Heart right ventricle (tissue), 16 donors: ENCODE measurements around the gene PDE4A. TPM values are rescaled to one million over a fixed set of nuclear protein-coding genes. Genes with fewer than 3 reads are reported as not detected.
A peak's percentile ranks its signal among the peaks of the same experiment; 100 is the strongest.
"Not testable (repeated sequence)": the region's sequence is repeated elsewhere in the genome, so short reads cannot be mapped to it uniquely, and the experiment has no call there.

Experiments
- ATAC-seq, 8 donors: fragments of 200-7000 bp; cut with Tn5 transposase; one replicate each; pipeline ENCODE4 v1.9.1; 2020; ENCODE audit warnings: mild to moderate bottlenecking in 8 of 8, moderate library complexity in 8 of 8, moderate number of reproducible peaks in 1 of 8
- DNase-seq, 2 donors: peaks; one replicate each; pipeline ENCODE4 v3.0.0-alpha.2; 2020
- H3K27ac ChIP-seq, 10 donors: fragments of 200-600 bp; sonication (generic) in 2 of 10; one replicate each; pipeline versions ENCODE4 v1.5.0 to v1.8.0; 2020 to 2022; ENCODE audit warnings: mild to moderate bottlenecking in 3 of 10
- H3K27me3 ChIP-seq, 7 donors: fragments of 200-600 bp; one replicate each; pipeline ENCODE4 v1.8.0; 2021 to 2022; ENCODE audit warnings: mild to moderate bottlenecking in 2 of 7
- H3K36me3 ChIP-seq, 9 donors: fragments of 200-600 bp; sonication (generic) in 1 of 9; one replicate each; pipeline versions ENCODE4 v1.5.0 to v1.8.0; 2020 to 2022; ENCODE audit warnings: mild to moderate bottlenecking in 2 of 9
- H3K4me1 ChIP-seq, 9 donors: fragments of 200-600 bp; sonication (generic) in 1 of 9; one replicate each; pipeline versions ENCODE4 v1.5.0 to v1.8.0; 2020 to 2022; ENCODE audit warnings: mild to moderate bottlenecking in 4 of 9
- H3K4me3 ChIP-seq, 10 donors: fragments of 200-600 bp; sonication (generic) in 2 of 10; one replicate each; pipeline versions ENCODE4 v1.5.0 to v1.8.0; 2020 to 2022; ENCODE audit warnings: mild to moderate bottlenecking in 7 of 10, moderate library complexity in 2 of 10
- H3K9me3 ChIP-seq, 11 donors: fragments of 200-600 bp in 10 of 11; sonication (generic) in 2 of 11; one replicate each; pipeline versions ENCODE4 v1.5.0 to v1.8.0; 2013 to 2022; ENCODE audit warnings: mild to moderate bottlenecking in 2 of 11, control low read depth in 1 of 11, moderate library complexity in 1 of 11
- WGBS, 2 donors: extraction: QIAGEN DNeasy Blood & Tissue Kit; methylation state at CpG; one replicate each; pipeline ENCODE4 v1.1.7; 2013; ENCODE audit warnings: inconsistent platforms in 1 of 2; 5-methylcytosine and 5-hydroxymethylcytosine counted together
- intact Hi-C, 10 donors: fragments of 100-400 bp; cut with DNase I; formaldehyde crosslinking; loops; one replicate each; pipeline versions ENCODE4 v1.11.1 to v1.14.2; 2022
- polyA plus RNA-seq, 2 donors: library from polyadenylated mRNA; stranded (reverse); fragments of 200-250 nt; gene quantifications; one replicate each; pipeline ENCODE4 v1.2.3, GENCODE V29; 2013
- total RNA-seq, 10 donors: library from RNA; stranded (reverse); fragmentation: NEBNext Ultra II Directional in 3 of 10; extraction: Animal tissue kit (Norgen Biotek cat#: 25700) in 3 of 10; gene quantifications; one replicate each; pipeline versions ENCODE4 v1.2.1 to v1.2.4, GENCODE V29; 2021 to 2023
- TF ChIP-seq, protein P1 (sequence below), 9 donors: fragments of 200-600 bp; sonication (generic) in 2 of 9; IDR thresholded peaks; one replicate each; pipeline versions ENCODE4 v1.5.0 to v1.8.0; 2021 to 2022; ENCODE audit warnings: antibody characterized with exemption in 9 of 9, mild to moderate bottlenecking in 5 of 9, moderate library complexity in 1 of 9
- donor health status: Arrhythmogenic right ventricular cardiomyopathy.
- donor health status: ischemic (EF 13 %, LVEDD 7.1; RV severe dilation, severe dysfunction).
- donor health status: healthy with polysubstance abuse.
- donor health status: DM: no; HTN: yes; CAD: no.
- donor health status: DM: no; HTN: no; CAD: no.
- donor health status: ischemic (EF 25% LVEDD 6.9; RV normal size, moderate dysfunction).
- donor health status: ischemic (EF 25% LVEDD 5.7; RV mildly dilated, moderate dysfunction).
- donor health status: healthy.
- donor health status: DM: yes; HTN: yes; CAD: no.
- donor health status: Ischemic cardiomyopathy.
- donor health status: ischemic (EF 35%, LVEDD 5.7; RV mildly dilated, moderate dysfunction).
- donor health status: nonischemic (EF 11% LVEDD 7.7; RV severe dilation, severe dysfunction).
- donor health status: DM: yes; HTN: yes; CAD: no.
- donor health status: PGD.
- donor health status: ischemic (EF 29% LVEDD 5.4; RV normal size, mild dysfunction).
- donor health status: nonischemic (EF 23%, LVEDD 6.1; RV moderate dilation, normal function).

Gene PDE4A
- total and polyA plus RNA-seq, 12 donors = 3.5 to 50.7 (median 17.0) TPM

DNA sequence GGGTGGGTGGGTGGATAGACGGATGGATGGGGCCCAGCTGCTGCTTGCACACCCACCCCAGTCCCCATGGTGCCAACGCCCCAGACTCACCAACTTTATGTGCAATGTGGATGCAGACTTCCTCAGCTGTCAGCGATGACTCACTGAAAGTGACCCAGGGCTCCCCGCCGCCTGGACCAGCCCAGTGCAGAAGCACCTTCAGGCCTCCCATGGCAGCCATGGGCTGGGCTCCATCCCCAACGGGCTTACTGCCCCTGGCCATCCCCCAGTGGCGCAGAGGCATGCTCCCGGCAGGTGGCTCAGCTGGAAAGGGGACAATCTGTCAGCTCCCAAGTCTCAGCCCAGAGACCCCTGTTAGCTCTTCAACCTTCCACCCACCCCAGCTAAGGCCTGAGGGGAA, 42.2 kb upstream of the PDE4A start:
- DNase-seq = no peak
- H3K27ac ChIP-seq = no peak overlapping the region
- no peak for ATAC-seq
- intact Hi-C loops = loop anchor here in 1 of 10 donors (5.0 kb wide), 1 partner anchor 41 kb away; the partner anchor contains the start of gene ICAM3
- H3K27me3 ChIP-seq = no peaks in the 10 kb centered on the region
- peaks cover 0 to 50% (median 23%) of the 10 kb centered on the region in 9 donors for H3K4me1 ChIP-seq
- H3K36me3 ChIP-seq = peaks cover 0 to 47% (median 18%) of the 10 kb centered on the region in 9 donors
- H3K9me3 ChIP-seq = no peaks in the 10 kb centered on the region
- H3K4me3 ChIP-seq = no peak overlapping the region
- TF ChIP-seq, protein P1, sequence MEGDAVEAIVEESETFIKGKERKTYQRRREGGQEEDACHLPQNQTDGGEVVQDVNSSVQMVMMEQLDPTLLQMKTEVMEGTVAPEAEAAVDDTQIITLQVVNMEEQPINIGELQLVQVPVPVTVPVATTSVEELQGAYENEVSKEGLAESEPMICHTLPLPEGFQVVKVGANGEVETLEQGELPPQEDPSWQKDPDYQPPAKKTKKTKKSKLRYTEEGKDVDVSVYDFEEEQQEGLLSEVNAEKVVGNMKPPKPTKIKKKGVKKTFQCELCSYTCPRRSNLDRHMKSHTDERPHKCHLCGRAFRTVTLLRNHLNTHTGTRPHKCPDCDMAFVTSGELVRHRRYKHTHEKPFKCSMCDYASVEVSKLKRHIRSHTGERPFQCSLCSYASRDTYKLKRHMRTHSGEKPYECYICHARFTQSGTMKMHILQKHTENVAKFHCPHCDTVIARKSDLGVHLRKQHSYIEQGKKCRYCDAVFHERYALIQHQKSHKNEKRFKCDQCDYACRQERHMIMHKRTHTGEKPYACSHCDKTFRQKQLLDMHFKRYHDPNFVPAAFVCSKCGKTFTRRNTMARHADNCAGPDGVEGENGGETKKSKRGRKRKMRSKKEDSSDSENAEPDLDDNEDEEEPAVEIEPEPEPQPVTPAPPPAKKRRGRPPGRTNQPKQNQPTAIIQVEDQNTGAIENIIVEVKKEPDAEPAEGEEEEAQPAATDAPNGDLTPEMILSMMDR (IDR thresholded peaks at IDR 0.05) = no peak
- WGBS, 2 donors = 94 to 95% methylated on average over 8 of the region's 8 CpGs

DNA sequence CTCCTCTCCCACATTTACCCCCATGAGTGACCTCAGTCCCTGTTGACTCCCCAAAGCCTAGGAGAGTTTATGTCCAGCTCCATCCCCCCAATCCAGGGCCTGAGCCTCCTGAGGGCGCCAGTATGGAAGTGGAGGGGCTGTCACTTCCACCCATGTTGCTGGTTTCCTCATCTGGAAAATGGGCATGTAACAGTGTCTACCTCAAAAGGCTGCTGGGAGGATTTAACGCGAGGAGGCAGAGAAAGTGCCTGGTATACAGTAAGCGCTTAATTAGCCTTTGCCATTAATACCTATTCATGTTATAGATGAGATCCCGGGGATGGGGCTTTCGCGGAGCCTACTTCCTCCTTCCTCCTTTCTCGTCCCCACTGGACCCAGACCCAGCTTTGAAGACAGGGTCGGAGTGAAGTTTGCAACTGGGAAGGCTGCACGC, 40.4 kb upstream of the PDE4A start:
- intact Hi-C loops = loop anchor here in 5 of 10 donors (1.0 to 5.0 kb wide), 4 partner anchors 43 to 48 kb away; partner anchors contain the start of genes RAVER1 (in 3 of the 5) and ICAM3 (in 1 of the 5)
- ATAC-seq = no peak
- no peaks in the 10 kb centered on the region for H3K9me3 ChIP-seq
- WGBS, 2 donors = 1 to 2% methylated on average over 10 of the region's 10 CpGs
- H3K27ac ChIP-seq = peak overlapping the region; percentile 63 to 94 (median 83)
- H3K27me3 ChIP-seq = no peaks in the 10 kb centered on the region
- H3K36me3 ChIP-seq = peaks cover 0 to 32% (median 14%) of the 10 kb centered on the region in 9 donors
- TF ChIP-seq, protein P1 (IDR thresholded peaks at IDR 0.05) = no peak
- no peak for DNase-seq
- peaks cover 0 to 39% (median 23%) of the 10 kb centered on the region in 9 donors for H3K4me1 ChIP-seq
- H3K4me3 ChIP-seq = peak overlapping the region; percentile 67 to 98 (median 84)

DNA sequence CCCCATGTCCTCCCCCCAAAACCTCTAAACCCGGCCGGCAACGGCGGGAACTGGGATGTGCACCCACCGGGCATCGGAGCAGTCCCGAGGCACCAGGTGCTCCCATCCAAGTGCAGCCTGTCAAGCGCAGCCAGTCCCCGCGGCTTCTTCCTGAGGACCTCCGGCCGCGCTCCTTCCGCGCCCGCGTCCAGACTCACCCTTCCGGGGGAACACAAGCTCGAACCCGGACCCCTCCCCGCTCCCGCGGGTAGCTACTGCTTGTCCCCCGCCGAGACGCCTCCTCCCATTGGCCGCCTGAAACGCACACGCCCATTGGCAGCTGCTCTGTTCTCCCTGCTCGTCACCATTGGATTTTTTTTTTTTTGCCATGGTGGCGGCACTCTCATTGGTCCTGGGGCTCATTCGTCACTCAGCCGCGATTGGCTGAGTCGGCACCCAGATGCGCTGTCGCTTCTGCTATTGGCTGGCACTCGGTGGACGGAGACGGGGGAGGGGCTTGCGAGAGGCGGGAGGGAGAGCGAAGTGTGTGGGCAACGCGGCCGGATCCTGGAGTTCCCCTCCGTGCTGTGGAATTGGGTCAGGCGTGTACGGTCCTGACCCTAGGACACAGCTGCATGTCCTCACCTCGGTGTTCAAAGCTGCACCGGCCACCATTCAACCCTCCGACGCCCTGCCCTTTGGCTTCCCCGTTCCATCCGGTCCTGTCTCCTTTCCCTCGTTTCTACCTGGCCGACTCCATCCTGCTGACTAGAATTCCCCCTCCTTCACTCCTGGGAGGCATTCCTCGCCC, 39.8 kb upstream of the PDE4A start, which contains the start of gene TYK2:
TSS of gene TYK2 (minus strand) at position 260 of the 790 bp plus-strand sequence. CDS start 2,166 bp downstream, outside the sequence.
- peaks cover 0 to 25% (median 8%) of the 10 kb centered on the region in 9 donors for H3K36me3 ChIP-seq
- peaks cover 0 to 36% (median 23%) of the 10 kb centered on the region in 9 donors for H3K4me1 ChIP-seq
- H3K9me3 ChIP-seq = no peaks in the 10 kb centered on the region
- H3K27ac ChIP-seq = peak within 1 kb of the TSS; percentile 63 to 94 (median 83)
- no peaks in the 10 kb centered on the region for H3K27me3 ChIP-seq
- DNase-seq (peak; percentile 97 to 98), ATAC-seq (peak; percentile 97 to 99 (median 99))
- 0% methylated on average over 58 of the region's 58 CpGs for WGBS, 2 donors
- TF ChIP-seq, protein P1 (IDR thresholded peaks at IDR 0.05) = no peak
- intact Hi-C loops = loop anchor here in 3 of 10 donors (2.0 to 5.0 kb wide), 2 partner anchors 46 to 48 kb away; partner anchors contain the start of gene RAVER1 (in 2 of the 3)
- H3K4me3 ChIP-seq = peak within 1 kb of the TSS; percentile 67 to 98 (median 84)

DNA sequence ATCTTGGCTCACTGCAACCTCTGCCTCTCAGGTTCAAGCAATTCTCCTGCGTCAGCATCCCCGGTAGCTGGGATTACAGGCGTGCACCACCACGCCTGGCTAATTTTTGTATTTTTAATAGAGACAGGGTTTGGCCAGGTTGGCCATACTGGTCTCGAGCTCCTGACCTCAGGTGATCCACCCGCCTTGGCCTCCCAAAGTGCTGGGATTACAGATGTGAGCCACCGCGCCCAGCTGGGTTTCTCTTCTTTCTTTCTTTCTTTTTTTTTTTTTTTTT, 37.2 kb upstream of the PDE4A start:
- H3K27ac ChIP-seq = peak overlapping the region in 1 of 10 donors; percentile 20
- intact Hi-C loops = loop anchor here in 2 of 10 donors (5.0 kb wide), 1 partner anchor 51 kb away; the partner anchor contains the start of gene RAVER1 (in 2 of the 2)
- H3K36me3 ChIP-seq = peaks cover 0 to 11% (median 0%) of the 10 kb centered on the region in 9 donors
- WGBS, 2 donors = 91 to 98% methylated on average over 8 of the region's 8 CpGs
- H3K27me3 ChIP-seq, H3K4me3 ChIP-seq, DNase-seq, H3K9me3 ChIP-seq, ATAC-seq: not testable (repeated sequence)
- H3K4me1 ChIP-seq = peaks cover 0 to 49% (median 25%) of the 10 kb centered on the region in 9 donors
